Measurements from ENCODE around the gene RAB17.

GRCh38 chr2:237639052-237639835 is 48.7 kb upstream of the RAB17 start:
- TF ChIP-seq POLR2A (IDR thresholded peaks at IDR 0.05), result no peak
- no peak for TF ChIP-seq CTCF (IDR thresholded peaks at IDR 0.05)

Measured in uterus (tissue), 2 donors.